AG08396 (cell line): ENCODE measurements around the gene SCARB1.
A peak's percentile ranks its signal among the peaks of the same experiment; 100 is the strongest.

Source experiments
- DNase-seq: peaks from one replicate; pipeline ENCODE4 v3.0.0; 2012; ENCODE audit warnings: low spot score, mixed read lengths

The SCARB1 gene

DNA sequence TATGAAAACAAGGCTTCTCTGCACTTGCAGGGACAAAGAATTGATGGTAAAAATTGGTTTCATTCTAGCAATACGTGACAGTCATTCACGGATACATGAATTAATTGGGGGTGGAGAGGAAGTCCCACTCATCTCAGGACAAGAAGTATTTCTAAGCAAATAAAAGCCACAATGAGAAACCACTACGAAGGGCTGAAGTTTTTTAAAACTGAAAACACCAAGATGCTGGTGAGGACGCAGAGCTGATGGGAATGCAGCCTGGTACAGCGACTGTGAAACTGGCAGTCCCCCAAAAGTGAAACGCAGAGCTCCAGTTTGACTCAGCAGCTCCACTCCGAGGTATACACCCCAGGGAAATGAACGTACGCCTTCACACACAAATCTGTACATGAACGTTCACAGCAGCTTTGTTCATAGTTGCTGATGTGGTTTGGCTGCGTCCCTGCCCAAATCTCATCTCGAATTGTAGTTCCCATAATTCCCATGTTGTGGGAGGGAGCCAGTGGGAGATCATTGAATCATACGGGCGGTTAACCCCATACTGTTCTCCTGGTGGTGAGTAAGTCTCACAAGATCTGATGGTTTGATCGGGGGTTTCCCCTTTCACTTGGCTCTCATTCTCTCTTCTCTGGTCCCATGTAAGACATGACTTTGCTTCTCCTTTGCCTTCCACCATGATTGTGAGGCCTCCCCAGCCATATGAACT is 89.0 kb downstream of the SCARB1 start:
- peak; percentile 78 for DNase-seq

- DNase-seq = no peak
Observed at GRCh38 chr12:124774054-124774461, 89.6 kb downstream of the SCARB1 start.

DNA sequence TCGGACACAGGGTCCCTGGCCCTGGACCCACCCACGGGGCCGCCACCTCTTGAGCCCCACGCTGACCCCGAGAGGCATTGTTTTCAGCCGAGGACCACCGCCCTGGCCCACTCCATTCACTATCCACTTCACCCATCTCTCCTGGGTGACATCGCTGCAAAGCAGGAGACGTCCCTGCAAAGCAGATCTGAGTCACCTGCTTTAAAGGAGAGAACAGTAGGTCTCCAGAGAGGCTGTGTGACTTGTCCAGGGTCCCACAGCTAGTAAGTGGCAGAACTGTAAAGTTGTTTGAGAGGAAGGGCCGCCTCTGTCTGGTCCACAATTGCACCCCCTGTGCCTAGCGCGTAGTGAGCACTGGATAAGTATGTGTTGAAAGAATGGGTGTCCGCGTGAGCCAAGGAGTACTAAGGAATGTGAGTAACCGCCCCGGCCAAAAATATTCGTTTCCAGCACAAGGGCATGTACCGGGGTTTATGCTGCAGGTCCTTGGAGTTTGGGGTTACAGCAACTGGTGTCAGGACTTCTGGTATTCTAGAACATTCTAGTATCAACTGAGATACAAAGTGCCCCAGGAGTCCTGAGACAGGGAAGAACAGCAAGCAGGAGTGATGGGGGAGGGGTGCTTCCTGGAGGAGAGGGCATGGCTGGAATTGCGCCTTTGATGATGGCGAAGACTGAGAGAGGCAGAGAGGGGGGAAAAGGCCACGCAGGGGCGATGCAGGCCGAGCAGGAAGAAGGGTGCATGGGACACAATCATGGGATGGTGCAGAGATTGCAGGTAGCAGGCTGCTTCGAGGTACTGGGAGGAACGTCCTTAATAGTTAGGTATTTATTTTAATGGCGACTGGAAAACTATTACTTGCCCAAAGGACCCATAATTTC is 91.1 kb downstream of the SCARB1 start:
- DNase-seq = no peak

DNA sequence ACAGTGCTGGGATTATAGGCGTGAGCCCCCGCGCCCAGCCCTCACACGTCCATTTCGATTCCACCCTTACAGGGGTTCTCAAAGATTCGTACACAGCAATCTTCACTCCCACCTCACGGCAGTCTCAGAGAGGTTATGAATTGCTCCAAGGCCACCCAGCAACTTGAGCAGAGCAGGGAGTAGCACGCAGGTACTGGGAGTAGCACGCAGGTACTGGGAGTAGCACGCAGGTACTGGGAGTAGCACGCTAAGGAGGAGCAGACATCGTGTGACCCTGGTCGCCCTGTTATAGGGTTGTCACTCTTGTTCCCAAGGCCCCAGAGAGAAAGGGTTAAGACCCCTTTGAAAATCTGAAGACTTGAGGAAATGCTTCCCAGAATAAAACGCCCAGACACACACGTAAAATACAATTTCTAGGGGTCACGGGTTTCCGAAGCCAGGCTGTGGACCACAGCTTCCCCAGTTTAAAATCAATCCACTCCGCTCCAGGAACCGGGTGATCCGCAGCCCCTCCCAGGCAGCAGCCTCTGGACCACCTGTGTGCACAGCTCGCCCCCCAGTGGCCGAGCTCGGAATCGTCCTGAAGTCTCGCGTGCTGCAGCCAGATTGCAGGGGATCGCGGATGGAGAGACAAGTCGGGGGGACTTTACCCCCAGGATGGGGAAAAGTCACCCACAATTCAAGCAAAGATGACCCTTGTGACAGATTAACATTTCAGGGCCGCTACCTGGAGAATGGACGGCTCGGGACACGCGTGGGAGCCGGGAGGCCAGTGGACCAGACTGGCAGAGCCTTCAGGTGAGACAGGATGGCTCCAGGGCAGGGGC is 92.0 kb downstream of the SCARB1 start:
- DNase-seq = peak; percentile 82

DNA sequence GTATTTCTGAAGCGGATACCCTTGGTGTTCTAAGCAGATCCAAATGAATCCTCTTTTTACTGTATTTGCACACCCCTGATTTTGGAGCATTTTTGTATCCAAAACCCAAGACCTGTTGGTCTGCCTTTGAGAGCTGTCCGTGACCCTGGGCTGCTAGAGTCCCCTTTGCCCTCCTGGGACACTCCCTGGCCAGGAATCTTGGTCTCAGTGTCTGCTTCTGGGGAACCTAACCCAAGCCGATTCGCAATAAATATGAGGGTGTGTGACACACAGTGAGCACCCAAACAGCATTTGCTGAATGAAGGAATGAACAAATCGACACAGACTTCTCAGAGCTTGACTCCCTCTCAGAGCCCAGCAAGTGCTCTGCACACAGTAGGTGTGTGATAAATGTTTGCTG is 92.9 kb downstream of the SCARB1 start:
- DNase-seq = no peak

DNA sequence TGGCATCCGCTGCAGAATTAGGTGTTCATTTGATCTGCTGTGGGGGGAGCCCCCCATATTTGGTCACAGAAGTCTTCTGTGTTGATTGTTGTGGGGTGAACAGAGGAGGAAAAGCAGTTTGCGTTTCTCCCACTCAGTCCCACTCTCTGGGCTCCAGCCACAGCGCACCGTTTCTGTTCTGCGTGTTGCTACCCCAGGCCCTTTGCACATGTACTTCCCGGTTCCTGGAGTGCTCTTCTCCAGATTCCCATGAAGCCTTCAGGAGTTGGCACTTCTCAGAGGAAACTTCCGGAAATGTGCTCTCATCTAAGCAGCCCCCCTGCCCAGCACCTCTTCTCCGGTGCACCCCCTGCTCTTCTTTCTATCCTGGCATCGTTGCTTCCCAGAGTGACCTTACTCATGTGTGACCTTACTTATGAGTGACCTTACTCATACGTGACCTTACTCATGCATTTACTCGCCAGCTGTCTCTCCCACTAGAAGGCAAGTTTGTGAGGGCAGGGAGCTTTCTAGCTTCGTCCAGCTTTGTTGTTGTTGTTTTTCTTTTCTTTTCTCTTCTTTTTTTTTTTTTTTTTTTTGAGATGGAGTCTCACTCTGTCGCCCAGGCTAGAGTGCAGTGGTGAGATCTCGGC is 93.7 kb downstream of the SCARB1 start:
- DNase-seq = no peak

- DNase-seq = no peak
Observed at GRCh38 chr12:124769163-124769530, 94.5 kb downstream of the SCARB1 start.

DNA sequence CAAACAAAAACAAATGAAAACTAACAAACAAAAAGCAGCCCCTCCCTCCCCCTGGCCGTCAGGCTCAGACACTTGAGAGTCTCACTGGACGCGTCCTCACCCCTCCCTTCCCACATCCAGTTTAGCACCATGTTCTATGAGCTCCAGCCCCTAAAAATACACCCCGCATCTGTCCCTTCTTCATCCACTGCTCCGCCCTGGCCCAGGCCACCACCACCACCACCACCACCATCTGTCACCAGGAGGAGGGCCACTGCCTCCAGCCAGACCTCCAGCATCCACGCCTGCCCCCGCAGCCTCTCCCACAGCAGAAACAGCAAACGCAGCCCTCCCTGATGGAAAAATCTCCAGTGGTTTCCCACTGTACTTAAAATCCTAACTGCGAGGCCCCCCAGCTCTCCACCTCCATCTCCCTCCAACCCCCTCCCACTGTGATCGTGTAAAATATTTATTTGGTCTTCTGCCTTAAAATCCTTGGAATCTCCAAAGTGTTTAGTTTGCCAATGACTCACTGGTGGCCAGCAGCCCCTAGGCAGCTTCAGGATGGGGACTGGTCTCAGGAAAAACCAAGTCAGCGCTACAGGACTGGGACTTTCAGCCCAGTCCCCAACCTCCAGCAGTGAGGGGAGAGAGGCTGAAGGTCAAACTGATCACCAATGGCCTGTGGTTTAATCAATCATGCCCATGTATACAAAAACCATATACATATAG is 95.1 kb downstream of the SCARB1 start:
- DNase-seq = no peak

DNA sequence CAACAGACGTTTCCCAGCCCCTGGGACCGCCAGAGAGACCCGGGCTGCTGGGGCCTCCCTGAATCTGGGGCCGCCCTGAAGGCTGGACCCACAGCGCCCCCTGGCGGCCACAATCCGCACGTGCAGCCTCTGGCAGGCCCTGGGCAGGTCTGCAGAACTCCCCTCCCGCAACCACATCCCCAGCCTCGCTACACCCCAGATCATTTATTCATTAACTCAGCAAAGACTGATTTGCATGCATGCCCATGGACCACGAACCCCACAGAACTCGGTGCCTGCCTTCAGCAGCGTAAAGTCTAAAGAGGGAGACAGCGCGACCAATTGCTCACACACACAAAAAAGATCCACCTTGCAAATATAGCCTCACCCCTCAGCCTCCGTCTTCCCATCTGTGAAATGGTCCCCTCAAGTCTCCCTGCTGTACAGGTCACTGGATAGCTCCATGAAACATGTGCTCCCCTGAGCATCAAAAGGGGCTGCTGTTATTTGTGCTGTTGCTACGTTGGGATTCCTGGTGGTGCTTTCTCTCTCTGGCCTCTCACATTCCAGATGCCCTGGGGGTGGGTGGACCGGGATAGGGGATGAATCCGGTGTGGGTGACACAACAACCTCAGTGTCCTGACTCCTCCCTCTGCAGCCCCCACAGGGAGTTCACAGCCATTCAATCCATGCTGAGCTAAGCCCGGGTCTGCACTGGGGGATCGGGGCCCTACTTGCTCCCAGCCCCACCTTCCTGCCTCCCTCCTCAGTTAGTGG is 96.4 kb downstream of the SCARB1 start:
- peak; percentile 82 for DNase-seq

DNA sequence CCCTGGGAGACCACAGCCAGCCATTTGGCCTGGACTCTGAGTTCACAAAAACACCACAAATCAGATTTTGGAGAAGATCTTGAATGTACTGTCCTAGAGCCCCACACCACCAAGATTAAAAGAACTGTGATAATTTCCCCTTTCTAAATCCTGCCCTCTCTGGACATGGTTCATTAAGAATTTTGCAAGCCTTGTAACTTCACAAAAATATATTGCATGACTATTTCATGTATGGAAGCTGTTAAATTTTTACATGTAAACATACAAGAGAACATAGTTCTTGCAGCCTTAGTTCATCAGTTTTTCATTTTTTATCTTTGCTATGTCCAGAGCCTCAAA is 97.0 kb downstream of the SCARB1 start:
- DNase-seq = no peak

GRCh38 chr12:124765581-124766489 is 97.8 kb downstream of the SCARB1 start:
- no peak for DNase-seq

GRCh38 chr12:124764870-124765580 is 98.6 kb downstream of the SCARB1 start:
- DNase-seq = peak; percentile 61

GRCh38 chr12:124764451-124764850 is 99.2 kb downstream of the SCARB1 start:
- no peak for DNase-seq

DNA sequence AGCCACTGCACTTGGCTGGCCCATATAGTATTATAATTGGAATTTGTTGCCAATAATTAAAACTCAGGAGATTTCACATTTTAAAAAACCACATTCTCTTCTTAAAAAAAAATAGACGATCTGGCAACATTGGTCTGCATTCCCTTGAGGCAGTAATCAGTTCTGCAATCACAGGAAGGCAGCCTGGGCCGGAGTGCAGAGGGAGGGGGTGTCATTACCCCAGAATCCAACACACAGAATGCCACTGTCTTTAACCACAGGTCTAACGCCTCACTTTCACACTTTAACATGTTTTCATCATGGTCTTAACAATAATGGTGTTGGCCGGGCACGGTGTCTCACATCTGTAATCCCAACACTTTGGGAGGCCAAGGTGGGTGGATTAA is 100.1 kb downstream of the SCARB1 start:
- DNase-seq = no peak

DNA sequence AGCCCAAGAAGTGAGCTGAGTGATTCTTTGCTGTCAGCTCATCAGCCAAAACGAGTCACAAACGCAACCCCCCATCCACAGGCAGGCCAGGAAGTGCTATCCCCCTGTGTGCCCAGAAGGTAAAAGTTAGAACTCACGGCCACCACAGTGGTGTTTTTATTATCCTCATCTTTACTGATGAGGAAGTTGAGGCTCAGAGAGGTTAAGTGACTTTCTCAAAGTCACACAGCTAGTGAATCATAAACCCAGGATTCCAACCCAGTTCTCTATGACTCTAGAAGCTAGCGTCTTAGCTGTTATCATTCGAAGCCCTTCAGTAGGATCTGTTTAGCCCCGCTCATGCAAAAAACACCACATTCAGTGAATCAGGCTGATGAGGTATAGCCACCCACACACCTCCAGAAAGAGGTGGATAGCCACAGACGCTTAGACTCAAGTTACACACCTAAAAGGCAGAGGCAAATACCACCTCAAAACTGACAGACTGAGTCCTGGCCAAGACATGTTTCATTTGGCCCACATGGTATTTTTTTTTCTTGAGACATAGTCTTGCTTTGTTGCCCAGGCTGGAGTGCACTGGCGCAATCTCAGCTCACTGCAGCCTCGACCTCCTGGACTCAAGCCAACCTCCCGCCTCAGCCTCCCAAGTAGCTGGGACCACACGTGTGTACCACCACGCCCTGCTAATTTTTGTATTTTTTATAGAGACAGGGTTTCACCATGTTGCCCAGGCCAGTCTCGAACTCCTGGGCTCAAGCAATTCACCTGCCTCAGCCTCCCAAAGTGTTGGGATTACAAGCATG is 100.7 kb downstream of the SCARB1 start:
- DNase-seq = no peak

DNA sequence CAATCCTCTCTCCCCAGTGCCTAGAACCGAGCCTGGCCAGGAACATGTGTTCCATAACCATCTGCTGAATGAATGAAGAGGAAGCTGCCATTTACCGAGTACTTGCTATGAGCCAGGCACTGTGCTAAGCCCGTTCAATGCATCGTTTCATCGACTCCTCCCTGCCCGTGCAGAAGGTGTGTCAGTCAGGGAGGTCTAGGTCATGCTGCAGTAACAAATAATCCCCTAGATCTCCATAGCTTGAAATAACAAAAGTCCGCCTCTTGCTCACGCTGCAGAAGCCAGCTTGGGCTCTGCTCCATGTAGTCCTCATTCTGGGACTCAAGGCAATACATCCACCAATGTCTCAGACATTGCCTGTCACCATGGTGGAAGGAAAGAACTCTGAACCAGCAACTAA is 101.3 kb downstream of the SCARB1 start:
- DNase-seq = no peak

- DNase-seq = no peak
Observed at GRCh38 chr12:124761871-124762270, 101.8 kb downstream of the SCARB1 start.

- no peak for DNase-seq
Observed at GRCh38 chr12:124761056-124761455, 102.6 kb downstream of the SCARB1 start.
